CD4-positive, alpha-beta T cell treated with Interleukin-6 at 100 ng/mL for 8 hours (primary cell): ENCODE results near the gene NOP10.
"Not testable (repeated sequence)": the region's sequence is repeated elsewhere in the genome, so short reads cannot be mapped to it uniquely, and the experiment has no call there.

Experiments
- DNase-seq: peaks from one replicate; pipeline ENCODE4 v3.0.0-alpha.2; 2020; ENCODE audit warnings: mixed read lengths, low spot score

Gene NOP10

DNA sequence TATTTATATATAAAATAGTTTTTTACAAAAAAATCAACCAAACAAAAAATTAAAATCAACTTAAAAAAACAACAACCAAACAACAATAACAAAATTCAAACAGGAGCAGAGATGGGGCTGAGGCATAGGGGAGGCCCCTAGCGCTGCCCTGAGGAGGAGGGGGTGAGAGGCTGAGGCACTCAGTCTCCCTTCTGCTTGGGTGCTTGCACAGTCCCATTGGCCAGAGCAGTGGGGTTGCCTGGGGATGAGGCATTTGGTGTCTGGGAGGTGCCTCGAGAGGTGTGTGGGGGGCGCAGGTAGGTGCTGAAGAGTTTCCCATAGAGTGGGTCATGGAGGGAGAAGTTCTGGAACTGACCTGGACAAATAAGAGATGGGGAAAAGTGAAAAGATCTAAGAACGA lies 16.0 kb upstream of the NOP10 start:
- no peak for DNase-seq

DNA sequence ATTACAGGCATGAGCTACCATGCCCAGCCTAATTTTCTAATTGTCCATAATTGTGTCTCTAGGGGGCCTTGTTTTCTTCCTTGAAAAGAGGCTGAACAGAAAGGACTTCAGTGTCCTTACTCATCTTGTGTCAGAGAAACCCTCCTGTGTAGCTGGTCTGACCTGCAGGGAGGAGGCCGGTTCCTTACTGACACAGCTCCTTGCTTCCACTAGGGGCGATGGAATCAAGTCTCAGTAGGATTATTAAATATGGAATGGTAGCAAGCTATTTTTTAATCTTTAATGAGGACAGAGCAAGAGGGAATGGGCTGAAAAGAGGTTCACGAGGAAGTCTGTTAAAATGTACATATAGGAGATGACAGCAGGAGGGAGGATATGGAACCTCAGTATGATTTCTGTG lies 15.4 kb upstream of the NOP10 start:
- no peak for DNase-seq

DNA sequence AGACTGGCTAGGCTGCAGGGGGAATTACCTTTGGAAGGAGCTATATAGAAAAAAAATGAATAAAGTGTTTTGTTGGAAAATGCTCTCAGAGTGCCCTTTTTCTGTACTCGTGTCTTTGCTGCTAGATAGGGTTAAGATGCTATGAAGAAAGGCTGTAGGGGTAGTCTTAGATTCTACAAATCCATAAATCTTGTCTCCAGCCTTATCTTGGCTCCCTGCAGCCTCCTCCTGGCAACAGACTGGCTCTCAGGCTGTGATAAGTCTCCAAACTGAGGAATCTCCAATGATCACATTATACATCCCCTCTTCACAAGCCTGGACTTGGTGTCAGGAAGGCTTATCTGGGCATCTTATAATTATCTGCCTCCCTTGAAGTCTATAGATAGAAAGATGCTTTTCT lies 14.7 kb upstream of the NOP10 start:
- no peak for DNase-seq

DNA sequence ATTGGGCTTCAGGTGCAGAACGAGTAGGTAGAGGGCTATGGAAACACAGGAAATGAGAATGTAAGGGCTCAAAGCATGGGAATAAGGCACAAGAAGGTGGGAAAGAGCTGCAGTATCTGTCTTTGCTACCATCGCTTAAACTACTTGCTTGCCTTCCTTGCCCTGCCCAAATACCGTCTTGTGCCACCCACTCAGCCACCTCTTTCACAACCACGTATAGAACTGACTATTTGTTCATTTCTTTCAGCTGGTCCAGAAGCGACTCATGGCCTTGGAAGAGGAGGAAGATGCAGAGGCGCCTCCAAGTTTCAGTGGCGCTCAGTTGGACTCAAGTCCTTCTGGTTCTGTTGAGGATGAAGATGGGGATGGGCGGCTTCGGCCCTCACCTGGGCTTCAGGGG lies 12.3 kb upstream of the NOP10 start:
- no peak for DNase-seq

DNA sequence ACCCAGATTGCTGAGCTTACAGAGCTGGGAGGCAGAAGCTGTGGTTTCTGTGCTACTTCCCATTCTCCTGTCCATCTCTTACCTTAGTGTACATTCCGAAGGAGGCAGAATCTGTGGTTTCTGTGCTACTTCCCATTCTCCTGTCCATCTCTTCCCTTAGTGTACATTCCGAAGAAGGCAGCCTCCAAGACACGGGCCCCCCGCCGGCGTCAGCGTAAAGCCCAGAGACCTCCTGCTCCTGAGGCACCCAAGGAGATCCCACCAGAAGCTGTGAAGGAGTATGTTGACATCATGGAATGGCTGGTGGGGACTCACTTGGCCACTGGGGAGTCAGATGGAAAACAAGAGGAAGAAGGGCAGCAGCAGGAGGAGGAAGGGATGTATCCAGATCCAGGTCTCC lies 11.3 kb upstream of the NOP10 start:
- no peak for DNase-seq

DNA sequence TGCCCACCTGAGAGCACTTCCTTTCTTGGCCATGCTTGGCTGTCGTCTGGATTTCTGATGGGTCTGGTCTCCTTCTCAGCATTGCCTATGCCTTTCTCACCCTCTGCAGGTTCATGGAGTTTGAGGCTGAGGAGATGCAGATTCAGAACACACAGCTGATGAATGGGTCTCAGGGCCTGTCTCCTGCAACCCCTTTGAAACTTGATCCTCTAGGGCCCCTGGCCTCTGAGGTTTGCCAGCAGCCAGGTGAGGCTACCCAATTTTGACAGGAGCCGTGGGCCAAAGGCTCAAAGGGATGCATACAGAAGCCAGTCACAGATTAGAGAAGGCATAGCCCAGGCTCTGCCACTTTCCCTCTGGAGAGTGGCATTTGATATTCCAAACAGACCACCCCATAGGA lies 10.7 kb upstream of the NOP10 start:
- DNase-seq: no peak

DNA sequence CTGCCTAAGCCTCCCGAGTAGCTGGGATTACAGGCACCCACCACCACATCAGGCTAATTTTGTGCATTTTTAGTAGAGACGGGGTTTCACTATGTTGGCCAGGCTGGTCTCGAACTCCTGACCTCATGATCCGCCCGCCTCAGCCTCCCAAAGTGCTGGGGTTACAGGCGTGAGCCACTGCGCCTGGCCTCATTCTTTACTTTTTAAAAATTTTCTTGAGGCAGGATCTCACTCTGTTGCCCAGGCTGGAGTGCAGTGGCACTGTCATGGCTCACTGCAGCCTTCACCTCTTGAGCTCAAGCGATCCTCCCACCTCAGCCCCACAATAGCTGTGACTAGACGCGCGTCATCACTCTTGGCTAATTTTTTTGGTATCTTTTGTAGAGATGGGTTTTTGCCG lies 10.1 kb upstream of the NOP10 start:
- not testable (repeated sequence) for DNase-seq

DNA sequence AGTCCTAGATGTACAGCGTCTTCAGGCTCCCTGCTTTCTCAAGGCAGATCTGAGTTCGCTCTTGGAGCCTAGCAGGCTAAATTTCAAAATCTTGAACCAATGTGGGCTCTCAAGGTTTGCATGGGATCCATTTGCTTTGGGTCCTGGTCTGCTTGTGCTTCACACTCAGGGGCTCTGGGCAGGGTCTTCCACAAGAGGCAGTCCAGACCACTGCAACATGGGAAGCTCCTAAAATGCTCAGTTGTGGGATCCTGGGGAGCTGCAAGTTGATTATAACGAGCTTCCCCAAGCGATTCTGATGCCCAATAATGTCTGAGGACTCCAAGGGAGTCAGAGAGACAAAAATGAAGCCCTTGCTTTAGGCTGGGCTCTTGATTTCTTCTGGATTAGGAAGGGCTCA lies 6.8 kb upstream of the NOP10 start:
- no peak for DNase-seq

DNA sequence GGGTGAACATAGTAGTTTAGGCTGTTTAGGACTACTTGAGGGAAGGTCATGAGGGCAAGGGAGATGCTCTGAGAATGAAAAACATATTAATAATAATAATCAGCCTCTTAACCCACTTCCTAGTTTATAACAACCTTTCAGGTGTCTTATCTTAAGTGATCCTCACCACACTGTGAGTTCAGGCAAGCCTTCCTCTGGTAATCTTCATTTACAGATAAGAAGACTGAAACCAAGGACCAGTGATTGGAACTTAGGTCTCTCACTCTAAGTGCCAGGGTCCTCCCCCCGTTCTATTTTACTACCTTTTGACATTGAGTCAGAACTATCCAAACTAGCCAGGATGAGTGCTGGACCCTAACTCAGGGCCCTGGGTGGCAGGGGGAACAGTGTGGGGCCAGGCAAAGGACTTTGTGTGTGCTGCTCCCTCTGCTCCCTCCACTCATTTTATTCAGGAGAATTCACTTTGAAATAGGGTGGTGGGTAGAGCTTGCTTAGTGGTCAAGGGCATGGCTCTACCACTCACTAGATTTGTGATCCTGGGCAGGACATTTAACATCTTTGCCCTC lies 5.9 kb upstream of the NOP10 start:
- DNase-seq: no peak

DNA sequence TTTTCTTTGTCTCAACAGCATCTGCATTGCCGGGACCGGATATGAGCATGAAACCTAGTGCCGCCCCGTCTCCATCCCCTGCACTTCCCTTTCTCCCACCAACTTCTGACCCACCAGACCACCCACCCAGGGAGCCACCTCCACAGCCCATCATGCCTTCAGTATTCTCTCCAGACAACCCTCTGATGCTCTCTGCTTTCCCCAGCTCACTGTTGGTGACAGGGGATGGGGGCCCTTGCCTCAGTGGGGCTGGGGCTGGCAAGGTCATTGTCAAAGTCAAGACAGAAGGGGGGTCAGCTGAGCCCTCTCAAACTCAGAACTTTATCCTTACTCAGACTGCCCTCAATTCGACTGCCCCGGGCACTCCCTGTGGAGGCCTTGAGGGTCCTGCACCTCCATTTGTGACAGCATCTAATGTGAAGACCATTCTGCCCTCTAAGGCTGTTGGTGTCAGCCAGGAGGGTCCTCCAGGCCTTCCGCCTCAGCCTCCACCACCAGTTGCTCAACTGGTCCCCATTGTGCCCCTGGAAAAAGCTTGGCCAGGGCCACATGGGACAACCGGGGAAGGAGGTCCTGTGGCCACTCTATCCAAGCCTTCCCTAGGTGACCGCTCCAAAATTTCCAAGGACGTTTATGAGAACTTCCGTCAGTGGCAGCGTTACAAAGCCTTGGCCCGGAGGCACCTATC lies 5.2 kb upstream of the NOP10 start:
- no peak for DNase-seq

DNA sequence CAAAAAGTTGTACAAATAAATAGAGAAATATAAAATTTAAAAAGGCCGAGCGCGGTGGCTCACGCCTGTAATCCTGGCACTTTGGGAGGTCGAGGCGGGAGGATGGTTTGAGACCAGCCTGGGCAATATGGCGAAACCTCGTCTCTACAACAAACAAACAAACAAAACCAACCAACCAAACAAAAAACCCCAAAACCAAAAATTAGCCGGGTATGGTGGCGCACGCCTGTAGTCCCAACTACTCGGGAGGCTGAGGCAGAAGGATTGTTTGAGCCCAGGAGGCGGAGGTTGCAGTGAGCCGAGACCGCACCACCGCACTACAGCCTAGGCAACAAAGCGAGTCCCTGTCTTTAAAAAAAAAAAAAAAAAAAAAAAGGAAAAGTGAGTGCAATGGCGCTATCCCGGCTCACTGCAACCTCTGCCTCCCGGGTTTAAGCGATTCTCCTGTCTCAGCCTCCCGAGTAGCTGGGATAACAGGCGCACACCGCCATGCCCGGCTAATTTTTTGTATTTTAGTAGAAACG lies 661 bp downstream of the NOP10 start:
- not testable (repeated sequence) for DNase-seq

DNA sequence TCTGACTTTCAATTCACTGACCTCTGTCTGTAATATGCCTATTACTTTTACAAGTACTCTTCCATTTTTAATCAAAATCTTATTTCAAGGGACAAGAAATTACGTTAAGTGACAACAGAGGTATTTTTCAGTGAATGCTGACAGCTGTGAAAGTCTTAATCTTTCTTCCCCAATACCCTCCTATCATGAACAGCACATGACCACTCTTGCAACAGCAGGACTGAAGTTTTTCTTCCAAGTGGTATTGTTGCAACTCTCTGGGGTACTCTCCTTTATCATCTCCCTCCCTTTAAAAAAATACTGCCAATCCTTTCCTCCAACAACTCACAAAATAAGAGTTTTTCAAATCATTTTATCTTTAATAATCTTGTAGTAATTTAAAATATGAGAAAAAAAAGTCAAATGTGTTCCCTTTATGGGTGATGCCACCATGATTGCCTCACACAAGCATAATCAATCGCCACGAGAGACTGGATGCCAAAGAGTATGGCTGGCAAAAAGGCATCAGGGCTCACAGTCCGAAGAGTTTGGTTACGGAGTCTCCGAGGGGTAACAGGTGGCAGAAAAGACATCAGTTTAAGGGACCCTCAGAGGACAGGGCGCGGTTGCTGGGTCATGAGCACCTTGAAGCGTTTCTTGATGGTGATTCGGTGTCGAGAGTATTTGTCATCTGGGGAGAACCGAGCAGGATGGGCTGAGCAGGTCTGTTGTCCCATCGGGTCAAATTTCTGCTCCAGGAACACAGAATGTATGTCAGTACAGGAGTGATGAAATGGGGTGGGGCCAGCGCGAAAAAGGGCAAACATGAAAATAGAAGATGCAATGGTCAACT lies 1.3 kb downstream of the NOP10 start:
- DNase-seq: no peak

DNA sequence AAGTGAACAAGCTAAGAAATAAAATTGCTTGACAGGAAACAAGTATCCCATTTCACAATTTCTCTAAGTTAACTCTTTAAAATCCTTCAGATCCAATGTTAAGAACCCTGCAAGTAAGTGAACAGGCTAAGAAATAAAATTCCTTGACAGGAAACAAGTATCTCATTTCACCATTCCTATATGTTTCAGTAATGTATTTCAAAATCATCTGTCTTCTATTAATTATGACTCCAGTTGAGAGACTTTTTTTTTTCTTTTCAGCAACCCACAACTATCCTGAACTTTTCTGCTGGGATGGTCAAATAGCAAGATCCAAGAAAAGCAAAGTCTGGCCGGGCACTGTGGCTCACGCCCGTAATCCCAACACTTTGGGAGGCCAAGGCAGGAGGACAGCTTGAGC lies 3.0 kb downstream of the NOP10 start:
- no peak for DNase-seq

DNA sequence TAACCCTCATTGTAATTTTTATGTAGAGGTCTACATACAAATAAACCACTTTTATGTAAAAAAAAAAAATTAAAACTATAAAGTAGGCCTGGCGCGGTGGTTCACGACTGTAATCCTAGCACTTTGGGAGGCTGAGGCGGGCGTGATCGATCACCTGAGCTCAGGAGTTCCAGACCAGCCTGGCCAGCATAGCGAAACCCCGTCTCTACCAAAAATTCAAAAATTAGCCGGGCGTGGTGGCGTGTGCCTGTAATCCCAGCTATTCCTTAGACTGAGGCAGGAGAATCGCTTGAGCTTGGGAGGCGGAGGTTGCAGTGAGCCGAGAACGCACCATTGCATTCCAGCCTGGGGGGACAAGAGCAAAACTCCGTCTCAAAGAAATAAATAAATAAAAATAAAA lies 4.6 kb downstream of the NOP10 start:
- no peak for DNase-seq

DNA sequence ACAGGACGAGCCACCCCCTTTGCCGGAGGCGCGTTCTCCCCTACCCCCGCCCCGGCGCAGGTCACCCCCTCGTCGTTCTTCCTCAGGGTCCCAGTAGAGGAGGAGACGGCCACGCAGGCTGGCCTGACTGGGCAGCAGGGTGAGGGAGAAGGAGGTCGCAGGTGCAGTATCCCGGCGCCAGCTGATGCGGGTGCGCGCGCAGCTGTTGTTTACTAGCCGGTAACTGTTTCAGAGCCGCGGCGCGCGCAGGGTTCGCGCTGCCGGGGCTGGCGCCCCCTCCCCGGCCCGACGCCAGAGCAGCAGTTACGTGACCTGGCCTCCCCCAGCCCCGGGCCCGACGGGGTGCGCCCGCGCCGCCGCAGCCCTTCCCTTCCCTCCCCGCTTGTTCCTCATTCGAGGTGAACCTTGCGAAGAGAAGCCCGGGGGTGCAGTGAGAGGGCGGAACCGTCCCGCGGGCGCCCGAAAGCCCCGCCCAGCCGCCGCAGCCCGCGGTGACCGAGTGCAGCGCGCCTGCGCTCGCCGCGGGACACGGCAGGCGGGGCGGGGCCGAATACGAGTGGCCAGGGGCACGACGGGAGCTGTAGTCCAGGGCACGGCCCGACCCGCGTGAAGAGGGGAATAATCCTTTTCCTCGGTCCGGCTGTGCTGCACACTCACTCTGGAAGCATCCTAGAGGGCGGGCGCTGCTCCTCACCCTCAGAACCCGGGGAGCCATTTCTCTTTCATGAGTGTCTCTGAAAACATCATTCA lies 5.2 kb downstream of the NOP10 start, which contains the start of gene SLC12A6:
Gene SLC12A6, minus strand, starts transcription at position 225 of the 750 bp plus-strand sequence. CDS start 1,101 bp downstream, outside the sequence.
- peak; percentile 89 for DNase-seq

DNA sequence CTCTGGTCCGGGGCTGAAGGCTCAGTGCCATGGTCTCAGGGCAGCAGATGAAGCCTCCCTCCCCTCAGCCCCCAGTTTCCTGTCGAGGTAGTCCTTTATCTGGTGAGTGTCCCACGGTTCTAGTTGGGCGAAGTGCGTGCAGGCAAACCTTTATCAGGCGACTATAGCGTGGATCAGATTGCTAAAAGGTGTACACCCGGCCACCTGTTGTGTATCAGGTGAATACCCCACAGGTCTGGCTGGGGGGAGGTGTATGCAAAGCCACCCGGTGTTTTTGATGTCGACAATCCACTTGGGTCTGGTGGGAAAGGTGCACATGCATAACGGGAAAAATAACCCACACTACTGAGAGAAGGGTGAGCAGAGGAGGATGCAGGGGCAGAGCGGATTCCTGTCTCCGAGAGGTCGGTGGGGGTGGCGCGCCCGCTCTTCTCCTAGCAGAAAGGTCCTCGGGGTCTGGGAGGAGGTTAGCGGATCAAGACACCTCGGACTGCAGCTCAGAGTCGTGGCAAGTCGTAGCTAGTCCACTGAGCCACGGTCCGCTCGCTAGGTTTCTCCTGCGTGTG lies 5.9 kb downstream of the NOP10 start:
- peak; percentile 31 for DNase-seq

DNA sequence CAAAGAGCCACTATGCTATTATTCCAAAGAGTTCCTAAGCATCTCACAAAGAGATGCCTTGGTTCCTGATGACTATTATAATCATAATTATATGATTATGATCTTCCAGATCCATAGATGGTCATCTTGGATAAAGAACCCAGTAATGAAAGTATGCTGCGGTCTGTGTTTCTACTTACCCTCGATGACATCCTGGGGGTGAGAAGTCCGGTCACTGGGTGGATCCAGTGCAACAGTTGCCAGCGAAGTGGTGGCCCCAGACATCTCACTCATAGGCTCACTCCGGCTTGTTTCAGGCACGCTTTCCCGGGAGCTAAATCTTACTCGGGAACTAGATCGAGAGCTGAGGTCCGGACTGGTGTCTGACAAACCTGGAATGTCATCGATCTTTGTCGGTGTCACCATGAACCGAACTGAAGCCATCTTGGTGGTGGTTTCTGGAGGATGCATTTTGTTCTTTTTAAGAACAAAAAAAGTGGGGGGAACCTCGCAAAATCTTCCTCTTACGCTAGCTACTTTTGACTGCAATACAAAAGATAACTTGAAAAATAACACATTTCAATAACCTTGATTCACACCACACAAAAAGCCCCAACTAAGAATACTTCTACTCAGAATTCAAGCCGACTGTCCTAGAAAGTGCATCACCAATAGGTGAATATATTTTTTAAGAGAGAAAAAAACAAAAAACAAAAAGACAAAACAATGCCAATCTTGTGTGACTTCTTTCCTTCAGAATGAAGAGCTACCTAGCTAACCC lies 6.5 kb downstream of the NOP10 start:
- DNase-seq: no peak

DNA sequence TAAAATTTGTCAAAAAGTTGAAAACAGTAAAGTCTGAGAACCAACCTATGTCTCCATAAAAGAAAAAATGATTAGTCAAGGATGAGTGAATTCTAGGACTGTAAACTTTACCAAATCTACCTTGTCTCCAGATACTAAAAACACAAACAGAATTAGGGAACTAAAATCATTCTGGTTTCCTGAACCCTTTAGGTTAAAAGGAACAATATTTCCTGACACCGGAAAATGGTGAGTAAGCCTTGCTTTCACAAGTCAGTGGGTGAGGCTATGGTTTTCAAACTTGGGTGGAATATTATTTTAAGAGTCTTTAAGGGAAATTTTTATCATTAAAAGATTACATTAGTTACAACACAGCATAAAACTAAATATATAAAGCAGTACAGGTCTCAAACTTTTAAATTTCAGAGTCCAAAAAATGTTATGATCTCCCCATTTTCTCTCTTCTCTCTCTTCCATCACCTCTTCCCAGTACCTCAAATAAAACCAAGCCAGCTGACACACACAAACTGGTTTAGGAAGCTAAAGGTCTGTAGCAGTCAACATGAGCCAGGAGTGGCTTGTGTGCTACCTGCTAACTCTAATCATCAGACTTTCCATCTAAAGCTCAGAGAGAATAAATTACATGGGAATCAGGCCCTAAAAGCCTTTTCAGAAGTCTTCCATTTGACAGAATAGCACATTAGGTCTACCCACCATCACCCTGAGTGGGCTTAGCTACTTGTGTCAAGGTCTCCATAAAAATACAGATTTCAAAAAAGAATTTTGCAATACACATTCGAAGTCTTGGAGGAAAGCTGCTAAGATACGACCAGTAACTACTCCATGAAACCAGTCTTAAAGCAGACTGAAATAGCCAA lies 7.5 kb downstream of the NOP10 start:
- peak; percentile 33 for DNase-seq

DNA sequence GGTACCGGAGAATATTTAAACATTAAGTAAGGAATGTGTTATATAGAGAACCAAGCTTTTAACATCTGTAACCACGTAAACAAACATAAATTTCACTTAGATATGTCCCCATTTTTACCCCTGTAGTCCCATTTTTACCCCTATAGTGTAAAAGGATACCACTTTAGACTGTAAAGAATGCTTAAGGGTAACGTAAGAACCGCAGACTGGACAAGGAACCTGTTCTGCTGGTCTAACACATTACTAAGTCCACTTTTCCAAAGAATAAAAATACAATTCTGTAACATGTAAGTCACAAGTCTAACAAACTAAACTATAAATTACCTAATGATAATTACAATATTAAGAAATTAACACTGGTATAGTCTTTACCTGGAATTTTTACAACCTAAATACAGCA lies 8.3 kb downstream of the NOP10 start:
- DNase-seq: no peak

DNA sequence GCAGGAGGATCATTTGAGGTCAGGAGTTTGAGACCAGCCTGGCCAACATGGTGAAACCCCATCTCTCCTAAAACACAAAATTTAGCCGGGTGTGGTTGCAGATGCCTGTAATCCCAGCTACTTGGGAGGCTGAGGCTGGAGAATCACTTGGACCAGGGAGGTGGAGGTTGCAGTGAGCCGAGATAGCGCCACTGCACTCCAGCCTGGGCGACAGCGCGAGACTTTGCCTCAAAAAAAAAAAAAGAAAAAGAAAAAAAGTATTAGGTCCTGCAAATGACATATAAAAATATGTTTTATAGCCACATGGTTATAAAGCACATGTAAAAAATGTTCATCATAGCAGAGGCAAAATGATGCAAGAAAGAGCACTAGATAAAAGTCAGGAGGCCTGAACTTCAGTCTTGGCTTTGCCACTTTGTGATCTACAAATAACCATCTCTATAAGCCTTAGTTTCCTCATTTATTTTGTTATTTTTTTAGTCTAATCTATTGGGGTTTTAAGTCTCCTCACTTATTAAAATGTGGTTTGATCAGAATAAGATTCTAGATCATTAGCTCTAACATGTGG lies 10.3 kb downstream of the NOP10 start:
- DNase-seq: no peak
